Measurements from ENCODE around the gene BASP1. TPM values are rescaled to one million over a fixed set of nuclear protein-coding genes. Genes with fewer than 3 reads are reported as not detected.

Gene BASP1
- total RNA-seq, 4 donors from 2014 or later = 46.0 to 54.6 (median 49.8) TPM

- TF ChIP-seq EP300 (IDR thresholded peaks at IDR 0.05) = no peak
- no peak for TF ChIP-seq CTCF (IDR thresholded peaks at IDR 0.05)
- no peak for TF ChIP-seq POLR2A (IDR thresholded peaks at IDR 0.05)
- 0 to 1% methylated on average over 29 to 41 of the region's 45 CpGs for WGBS, 2 donors
- Histone ChIP-seq H3K27me3 (peaks cover 0 to 33% of the 10 kb centered on the region in 2 donors), H3K27ac (peak overlapping the region; percentile 31 to 77 (median 62)), H3K36me3 (no peaks in the 10 kb centered on the region), H3K9me3 (no peaks in the 10 kb centered on the region), H3K4me3 (peak overlapping the region; percentile 40 to 62 (median 58)), H3K4me1 (peaks cover 0 to 27% (median 3%) of the 10 kb centered on the region in 4 donors)
- DNase-seq (ENCODE audit: low spot score in 2 of 2) = no peak
Measured at GRCh38 chr5:17218353-17219005, 1.0 kb downstream of the BASP1 start.

GRCh38 chr5:17219006-17219422 is 1.6 kb downstream of the BASP1 start:
- no peak for DNase-seq (ENCODE audit: low spot score in 2 of 2)
- peak overlapping the region in 2 of 4 donors; percentile 73 to 77 for H3K27ac ChIP-seq
- H3K4me3 ChIP-seq = peak overlapping the region; percentile 40 to 62 (median 58)
- H3K9me3 ChIP-seq = no peaks in the 10 kb centered on the region
- H3K36me3 ChIP-seq = no peaks in the 10 kb centered on the region
- H3K27me3 ChIP-seq = peaks cover 0 to 33% of the 10 kb centered on the region in 2 donors
- H3K4me1 ChIP-seq = peaks cover 0 to 27% (median 3%) of the 10 kb centered on the region in 4 donors
- TF ChIP-seq POLR2A (IDR thresholded peaks at IDR 0.05) = no peak
- no peak for TF ChIP-seq EP300 (IDR thresholded peaks at IDR 0.05)
- no peak for TF ChIP-seq CTCF (IDR thresholded peaks at IDR 0.05)
- WGBS, 2 donors = 14 to 19% methylated on average over 17 to 20 of the region's 20 CpGs

GRCh38 chr5:17219469-17219868 is 2.0 kb downstream of the BASP1 start:
- Histone ChIP-seq H3K27ac (no peak overlapping the region), H3K4me1 (peaks cover 0 to 27% (median 3%) of the 10 kb centered on the region in 4 donors), H3K9me3 (no peaks in the 10 kb centered on the region), H3K36me3 (no peaks in the 10 kb centered on the region), H3K27me3 (peaks cover 0 to 33% of the 10 kb centered on the region in 2 donors), H3K4me3 (peak overlapping the region in 1 of 4 donors; percentile 61)
- TF ChIP-seq POLR2A (IDR thresholded peaks at IDR 0.05) (no peak), EP300 (IDR thresholded peaks at IDR 0.05) (no peak)
- WGBS, 2 donors = 77 to 81% methylated on average over 12 of the region's 12 CpGs
- no peak for DNase-seq (ENCODE audit: low spot score in 2 of 2)

- no peaks in the 10 kb centered on the region for H3K9me3 ChIP-seq
- H3K27me3 ChIP-seq = peaks cover 0 to 33% of the 10 kb centered on the region in 2 donors
- DNase-seq (ENCODE audit: low spot score in 2 of 2) = no peak
- no peak overlapping the region for H3K4me3 ChIP-seq
- TF ChIP-seq POLR2A (IDR thresholded peaks at IDR 0.05) = no peak
- TF ChIP-seq CTCF (IDR thresholded peaks at IDR 0.05) = no peak
- no peak for TF ChIP-seq EP300 (IDR thresholded peaks at IDR 0.05)
- no peaks in the 10 kb centered on the region for H3K36me3 ChIP-seq
- peaks cover 0 to 27% (median 3%) of the 10 kb centered on the region in 4 donors for H3K4me1 ChIP-seq
- 92 to 94% methylated on average over 6 of the region's 6 CpGs for whole genome bisulfite sequencing, 2 donors
- H3K27ac ChIP-seq = no peak overlapping the region
Measured at GRCh38 chr5:17219992-17220391, 2.6 kb downstream of the BASP1 start.

- 88 to 92% methylated on average over 4 of the region's 4 CpGs for WGBS, 2 donors
- Histone ChIP-seq H3K27me3 (peaks cover 0 to 33% of the 10 kb centered on the region in 2 donors), H3K4me1 (peaks cover 0 to 27% (median 3%) of the 10 kb centered on the region in 4 donors), H3K9me3 (no peaks in the 10 kb centered on the region), H3K36me3 (no peaks in the 10 kb centered on the region), H3K4me3 (no peak overlapping the region), H3K27ac (no peak overlapping the region)
- no peak for DNase-seq (ENCODE audit: low spot score in 2 of 2)
- TF ChIP-seq EP300 (IDR thresholded peaks at IDR 0.05) (no peak), CTCF (IDR thresholded peaks at IDR 0.05) (no peak), POLR2A (IDR thresholded peaks at IDR 0.05) (no peak)
Measured at GRCh38 chr5:17220469-17220868, 3.0 kb downstream of the BASP1 start.
